Stimulated activated CD4-positive, alpha-beta T cell treated with anti-CD3 and anti-CD28 coated beads, Interleukin-2, amount 100 ng/mL, for 48 hours (primary cell): ENCODE measurements around the gene TPTE2.
A peak's percentile ranks its signal among the peaks of the same experiment; 100 is the strongest.
"Not testable (repeated sequence)": the region's sequence is repeated elsewhere in the genome, so short reads cannot be mapped to it uniquely, and the experiment has no call there.

Experiments
- DNase-seq, 2 donors: peaks; one replicate each; pipeline ENCODE4 v3.0.0-alpha.2; 2020

TPTE2 gene

GRCh38 chr13:19561127-19561582 is at the start of gene TPTE2:
Gene TPTE2 (minus strand): TSS chr13:19561532. CDS start chr13:19503234, 58,298 bp downstream.
- DNase-seq: not testable (repeated sequence)

- no peak for DNase-seq
These were observed 46.3 kb upstream of the TPTE2 start for GRCh38 chr13:19607523-19608078.

GRCh38 chr13:19606737-19607136 is 45.4 kb upstream of the TPTE2 start:
- no peak for DNase-seq

GRCh38 chr13:19606152-19606551 is 44.8 kb upstream of the TPTE2 start:
- DNase-seq: no peak

GRCh38 chr13:19605161-19605955 is 44.0 kb upstream of the TPTE2 start:
- DNase-seq: no peak

DNA sequence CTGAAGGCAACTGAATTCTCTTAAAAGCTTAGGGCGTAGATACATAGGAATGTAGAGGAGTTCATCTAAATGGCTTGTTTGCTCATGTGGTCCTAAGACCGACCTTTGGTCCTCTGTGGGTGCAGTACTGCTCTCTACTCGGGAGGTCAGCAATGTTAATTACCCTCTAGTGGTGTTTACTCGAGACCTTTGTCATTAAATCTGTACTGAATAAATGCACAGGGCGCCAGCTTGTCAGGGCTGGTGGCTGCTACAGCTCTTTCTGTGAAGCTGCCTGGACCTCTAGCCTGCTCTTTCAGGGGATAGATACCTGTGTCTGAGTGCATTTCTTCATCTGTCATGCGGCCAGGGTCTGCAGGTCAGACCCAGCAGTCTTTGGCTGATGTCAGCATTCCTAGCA is 43.0 kb upstream of the TPTE2 start:
- DNase-seq: no peak

GRCh38 chr13:19601749-19602725 is 40.7 kb upstream of the TPTE2 start:
- peak; percentile 21 to 34 for DNase-seq

- no peak for DNase-seq
These were observed 36.2 kb upstream of the TPTE2 start for GRCh38 chr13:19597523-19597922.

GRCh38 chr13:19596960-19597361 is 35.6 kb upstream of the TPTE2 start:
- no peak for DNase-seq

DNA sequence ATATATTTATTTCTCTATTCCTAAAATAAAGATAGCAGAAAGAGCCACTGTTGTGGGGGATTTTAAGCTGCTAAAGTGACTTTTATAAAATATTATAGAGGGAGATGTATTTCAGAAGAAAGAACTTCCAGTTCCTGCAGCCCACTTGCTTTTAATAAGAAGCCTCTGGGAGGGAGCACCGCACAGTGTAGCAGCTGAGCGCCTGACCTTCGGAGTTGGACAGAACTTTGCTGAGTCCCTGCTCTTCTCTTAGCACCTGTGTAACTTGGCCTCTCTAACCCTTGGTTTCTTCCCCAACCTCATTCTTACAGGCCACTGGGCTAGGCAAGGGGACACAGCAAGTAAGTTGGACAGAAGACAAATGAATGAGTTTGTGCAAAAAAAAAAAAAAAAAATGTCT is 34.8 kb upstream of the TPTE2 start:
- DNase-seq: no peak

DNA sequence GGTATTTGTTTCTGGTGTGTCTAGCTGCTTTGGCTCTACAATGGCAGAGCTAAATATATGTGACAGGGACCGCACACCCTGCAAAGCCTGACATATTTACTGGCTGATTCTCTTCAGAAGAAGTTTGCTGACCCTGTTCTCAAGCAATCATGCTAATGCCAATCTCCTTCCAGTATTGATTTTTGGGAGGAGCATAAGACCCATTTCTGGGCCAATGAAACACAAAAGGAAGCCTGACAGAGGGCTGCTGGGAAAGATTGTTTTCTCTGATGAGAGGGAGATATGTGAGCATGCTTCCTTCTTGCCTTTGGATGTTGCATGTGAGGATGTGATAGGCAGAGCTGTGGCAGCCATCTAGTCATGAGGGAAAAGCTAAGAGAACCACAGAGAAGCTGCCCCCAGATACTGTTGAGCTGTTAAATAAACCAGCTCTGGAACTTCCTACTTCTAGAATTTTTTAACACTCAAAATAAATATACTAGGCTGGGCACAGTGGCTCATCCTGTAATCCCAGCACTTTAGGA is 31.4 kb upstream of the TPTE2 start:
- no peak for DNase-seq

GRCh38 chr13:19591864-19592263 is 30.5 kb upstream of the TPTE2 start:
- DNase-seq: no peak

DNA sequence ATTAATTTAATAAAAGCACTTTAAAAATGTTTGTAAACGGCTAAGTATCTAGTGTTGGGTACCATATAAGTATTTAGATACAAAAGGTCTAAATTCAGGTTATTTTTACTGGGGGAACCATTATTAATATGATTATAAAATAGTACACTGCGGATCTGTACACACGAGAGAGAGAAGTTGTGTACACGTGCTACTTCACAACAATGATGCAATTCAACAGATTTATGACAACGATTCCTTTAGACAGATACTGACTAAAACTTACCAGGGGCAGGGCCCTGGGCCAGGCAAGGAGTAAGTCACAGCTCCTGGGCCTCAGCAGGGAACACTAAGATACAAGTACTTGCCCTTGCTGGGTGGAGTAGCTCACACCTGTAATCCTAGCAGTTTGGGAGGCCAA is 29.1 kb upstream of the TPTE2 start:
- no peak for DNase-seq

DNA sequence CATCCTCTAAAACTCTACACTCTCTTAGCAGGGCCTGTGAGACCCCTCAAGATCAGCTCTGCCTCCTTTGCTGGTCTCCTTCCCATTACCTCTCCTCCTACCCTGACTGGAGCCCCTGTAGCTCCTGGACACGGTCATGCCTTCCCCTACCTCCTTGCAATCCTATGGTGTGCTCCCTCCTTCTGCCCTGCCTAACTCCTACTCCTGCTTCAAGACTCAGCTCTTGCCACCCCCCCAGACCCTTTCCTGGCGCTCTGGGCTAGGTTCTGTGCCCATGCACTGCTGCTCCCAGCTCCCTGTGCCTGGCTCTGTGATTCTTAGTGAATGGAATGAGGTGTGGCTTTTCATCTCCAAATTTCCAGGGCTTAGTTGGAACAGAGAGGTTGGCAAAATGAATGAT is 28.0 kb upstream of the TPTE2 start:
- no peak for DNase-seq

DNA sequence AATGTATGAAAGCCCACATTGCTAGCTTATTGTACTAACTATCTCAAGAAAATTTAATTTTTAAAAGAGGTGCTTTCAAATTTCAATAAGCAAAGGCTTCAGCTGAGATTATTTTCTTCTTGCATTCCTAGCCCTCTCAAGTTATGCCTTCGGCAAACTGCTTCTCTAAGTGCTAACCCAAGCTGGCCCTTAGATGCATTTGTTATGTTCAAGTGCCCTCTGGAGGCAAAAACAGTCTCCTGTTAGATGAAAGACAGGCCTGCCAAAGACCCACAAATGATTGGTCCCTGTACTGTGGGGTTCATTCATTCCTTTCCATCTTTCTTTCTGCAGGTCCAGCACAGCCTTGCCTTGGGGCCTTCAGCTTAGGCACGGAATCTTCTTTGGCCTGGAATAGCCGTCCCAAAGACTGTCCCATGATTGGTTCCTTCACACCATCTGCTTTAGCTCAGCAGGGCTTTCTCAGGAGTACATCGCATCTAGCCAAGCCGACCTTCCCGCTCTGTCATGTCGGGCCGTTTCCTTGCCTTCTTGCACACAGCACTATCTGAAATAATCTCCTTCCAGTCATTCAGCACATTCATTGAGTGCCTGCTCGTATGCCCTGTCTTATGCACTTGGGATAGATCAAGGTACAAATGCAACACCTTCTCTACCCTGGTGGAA is 26.4 kb upstream of the TPTE2 start:
- peak in 1 of 2 donors; percentile 16 for DNase-seq

DNA sequence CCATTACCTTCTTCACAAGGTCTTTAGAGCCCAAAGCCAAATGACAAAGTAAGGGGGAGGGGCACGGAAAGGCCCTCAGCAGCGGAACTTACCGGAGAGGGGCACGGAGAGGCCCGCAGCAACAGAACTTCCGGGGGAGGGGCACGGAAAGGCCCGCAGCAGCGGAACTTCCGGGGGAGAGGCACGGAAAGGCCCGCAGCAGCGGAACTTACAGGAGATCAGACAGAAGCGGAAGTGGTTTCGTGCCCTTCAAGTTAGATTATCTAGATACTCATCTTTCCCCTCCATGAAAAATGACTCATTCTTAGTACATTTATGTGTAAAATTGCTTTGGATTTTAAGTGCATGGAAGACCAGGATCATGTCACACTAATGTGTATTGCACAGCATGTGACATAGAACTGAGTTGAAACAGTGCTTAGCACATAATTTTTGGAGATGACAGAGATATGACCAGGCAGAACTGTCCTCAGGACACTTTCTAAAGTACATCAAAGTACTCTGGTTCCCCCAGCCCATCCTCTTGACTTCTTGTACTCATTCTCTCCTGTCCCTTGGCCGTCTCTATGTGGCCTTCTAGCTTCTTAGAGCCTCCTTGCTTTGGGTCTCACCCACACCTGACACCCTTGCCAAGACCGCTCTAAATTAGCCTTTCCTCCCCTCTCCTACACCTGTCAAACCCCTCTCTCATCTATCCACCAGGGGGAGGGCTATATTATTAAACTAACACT is 25.7 kb upstream of the TPTE2 start:
- DNase-seq: peak; percentile 63 to 66

DNA sequence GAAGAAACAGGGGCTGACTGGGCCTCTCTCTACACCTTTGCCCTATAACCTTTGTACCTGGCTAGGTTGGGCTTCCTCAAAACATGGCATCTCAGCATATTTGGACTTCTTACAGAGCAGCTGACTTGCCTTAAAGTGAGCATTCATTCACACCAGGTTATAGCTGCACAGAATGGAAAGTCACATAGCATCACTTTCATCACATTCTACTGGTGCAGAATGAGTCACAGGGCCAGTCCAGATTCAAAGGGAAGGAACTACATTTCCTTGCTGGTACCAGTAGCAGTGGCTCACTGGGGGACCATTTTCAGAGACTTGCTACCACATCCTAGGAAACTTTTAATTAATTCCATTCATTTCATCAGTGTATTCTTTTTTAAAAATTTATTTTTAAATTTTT is 20.3 kb upstream of the TPTE2 start:
- no peak for DNase-seq

GRCh38 chr13:19575230-19575629 is 13.9 kb upstream of the TPTE2 start:
- no peak for DNase-seq

- DNase-seq: no peak
These were observed 11.9 kb upstream of the TPTE2 start for GRCh38 chr13:19573120-19573716.

GRCh38 chr13:19572280-19572679 is 10.9 kb upstream of the TPTE2 start:
- DNase-seq: no peak

DNA sequence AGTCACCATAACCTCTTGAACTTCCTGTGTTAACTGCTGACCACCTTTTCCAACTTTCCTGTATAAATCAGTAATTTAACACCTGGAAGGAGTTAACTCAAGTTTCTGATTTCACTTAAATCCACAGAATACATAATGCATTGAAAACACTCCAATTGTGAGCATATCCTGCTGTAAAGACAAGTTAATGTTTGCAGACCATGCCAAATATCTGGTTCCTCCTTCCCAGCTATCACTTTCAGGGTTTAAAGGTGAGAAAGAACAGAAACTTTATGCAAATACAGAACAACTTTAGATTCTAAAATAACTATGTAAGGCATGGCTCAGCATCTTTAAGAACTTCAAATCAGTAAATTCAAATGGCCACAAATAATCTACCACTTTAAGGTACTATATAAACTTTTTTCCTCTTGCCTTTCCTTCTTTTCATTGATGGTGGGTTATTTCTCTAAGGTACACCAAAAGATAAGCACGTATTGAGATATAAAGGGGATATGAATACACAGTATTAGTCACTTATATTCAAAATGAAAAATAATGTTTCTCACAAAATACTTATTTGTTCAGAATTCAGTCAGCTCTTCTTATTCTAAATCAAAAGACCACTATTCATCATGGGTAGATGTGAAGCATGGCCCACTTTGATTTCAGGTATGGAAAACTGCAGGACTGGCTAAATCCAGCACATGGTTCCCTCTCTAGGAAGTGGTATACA is 6.6 kb upstream of the TPTE2 start:
- no peak for DNase-seq
